Airway epithelial cell (primary cell): ENCODE measurements around the gene VWC2. TPM values are rescaled to one million over a fixed set of nuclear protein-coding genes. Genes with fewer than 3 reads are reported as not detected.

Experiments
- total RNA-seq: library from RNA; depleted of rRNA; stranded (reverse); fragments of >200 nt; gene quantifications from 2 replicates; pipeline ENCODE4 v1.2.3, GENCODE V29; 2015

Gene VWC2
- total RNA-seq, result not detected in 2 replicates

GRCh38 chr7:49773218-49773935, at the start of gene VWC2:
TSS of gene VWC2 (plus strand) at chr7:49773638. CDS start at chr7:49775436, 1,798 bp downstream.

